Measurements from ENCODE around the gene WIPF3. TPM values are rescaled to one million over a fixed set of nuclear protein-coding genes. Genes with fewer than 3 reads are reported as not detected.

Gene WIPF3
- total RNA-seq (2021; fragmentation: NEBNext Ultra II Directional; extraction: Animal tissue kit (Norgen Biotek cat#: 25700)), result not detected
- long read RNA-seq, result 0 reads

GRCh38 chr7:29806208-29806994 is at the start of gene WIPF3:
WIPF3 (plus strand) TSS chr7:29806508; CDS start chr7:29834725, 28,217 bp downstream.
- no peak within 1 kb of the TSS for H3K4me3 Mint-ChIP-seq
- H3K4me1 Mint-ChIP-seq (ENCODE audit: low read depth), result no peaks in the 10 kb centered on the region
- no peaks in the 10 kb centered on the region for H3K9me3 Mint-ChIP-seq
- H3K27ac Mint-ChIP-seq, result no peak within 1 kb of the TSS
- no peak for TF ChIP-seq CTCF (IDR thresholded peaks at IDR 0.05)
- no peaks in the 10 kb centered on the region for H3K36me3 Mint-ChIP-seq (ENCODE audit: low read depth)
- H3K27me3 Mint-ChIP-seq (ENCODE audit: insufficient read depth), result peaks cover 42% of the 10 kb centered on the region
- DNase-seq, result no peak

- TF ChIP-seq CTCF (IDR thresholded peaks at IDR 0.05), result no peak
- H3K4me3 Mint-ChIP-seq, result no peak overlapping the region
- no peak for DNase-seq
- H3K27me3 Mint-ChIP-seq (ENCODE audit: insufficient read depth), result peaks cover 3% of the 10 kb centered on the region
- H3K36me3 Mint-ChIP-seq (ENCODE audit: low read depth), result no peaks in the 10 kb centered on the region
- H3K4me1 Mint-ChIP-seq (ENCODE audit: low read depth), result no peaks in the 10 kb centered on the region
- no peak overlapping the region for H3K27ac Mint-ChIP-seq
- no peaks in the 10 kb centered on the region for H3K9me3 Mint-ChIP-seq
Observed at GRCh38 chr7:29763266-29763665, 43.0 kb upstream of the WIPF3 start.

- Mint-ChIP-seq H3K27me3 (ENCODE audit: insufficient read depth) (peaks cover 3% of the 10 kb centered on the region), H3K9me3 (no peaks in the 10 kb centered on the region), H3K27ac (no peak overlapping the region), H3K36me3 (ENCODE audit: low read depth) (no peaks in the 10 kb centered on the region), H3K4me1 (ENCODE audit: low read depth) (no peaks in the 10 kb centered on the region), H3K4me3 (no peak overlapping the region)
- DNase-seq, result no peak
- no peak for TF ChIP-seq CTCF (IDR thresholded peaks at IDR 0.05)
Observed at GRCh38 chr7:29764227-29764626, 42.1 kb upstream of the WIPF3 start.

- DNase-seq, result no peak
- no peak overlapping the region for H3K4me3 Mint-ChIP-seq
- no peaks in the 10 kb centered on the region for H3K36me3 Mint-ChIP-seq (ENCODE audit: low read depth)
- no peaks in the 10 kb centered on the region for H3K9me3 Mint-ChIP-seq
- TF ChIP-seq CTCF (IDR thresholded peaks at IDR 0.05), result no peak
- H3K27ac Mint-ChIP-seq, result no peak overlapping the region
- no peaks in the 10 kb centered on the region for H3K4me1 Mint-ChIP-seq (ENCODE audit: low read depth)
- peaks cover 3% of the 10 kb centered on the region for H3K27me3 Mint-ChIP-seq (ENCODE audit: insufficient read depth)
Observed at GRCh38 chr7:29765490-29765889, 40.8 kb upstream of the WIPF3 start.

GRCh38 chr7:29770371-29770770 is 35.9 kb upstream of the WIPF3 start:
- Mint-ChIP-seq H3K4me1 (ENCODE audit: low read depth) (no peaks in the 10 kb centered on the region), H3K4me3 (no peak overlapping the region), H3K27me3 (ENCODE audit: insufficient read depth) (peaks cover 3% of the 10 kb centered on the region), H3K27ac (no peak overlapping the region), H3K9me3 (no peaks in the 10 kb centered on the region), H3K36me3 (ENCODE audit: low read depth) (no peaks in the 10 kb centered on the region)
- no peak for TF ChIP-seq CTCF (IDR thresholded peaks at IDR 0.05)
- DNase-seq, result no peak

All from HFFc6 (cell line).